GM12801 (cell line): Measurements from ENCODE around the gene PYM1.

Experiments used
- CTCF ChIP-seq: IDR thresholded peaks from one replicate; pipeline ENCODE4 v1.5.1; 2011; ENCODE audit warnings: control low read depth; ENCODE audit not compliant: insufficient read length; ENCODE audit errors: extremely low read depth

The PYM1 gene

GRCh38 chr12:55955800-55956508, 28.3 kb upstream of the PYM1 start:
- TF ChIP-seq CTCF, result no peak

GRCh38 chr12:55955344-55955743, 27.6 kb upstream of the PYM1 start:
- no peak for TF ChIP-seq CTCF

DNA sequence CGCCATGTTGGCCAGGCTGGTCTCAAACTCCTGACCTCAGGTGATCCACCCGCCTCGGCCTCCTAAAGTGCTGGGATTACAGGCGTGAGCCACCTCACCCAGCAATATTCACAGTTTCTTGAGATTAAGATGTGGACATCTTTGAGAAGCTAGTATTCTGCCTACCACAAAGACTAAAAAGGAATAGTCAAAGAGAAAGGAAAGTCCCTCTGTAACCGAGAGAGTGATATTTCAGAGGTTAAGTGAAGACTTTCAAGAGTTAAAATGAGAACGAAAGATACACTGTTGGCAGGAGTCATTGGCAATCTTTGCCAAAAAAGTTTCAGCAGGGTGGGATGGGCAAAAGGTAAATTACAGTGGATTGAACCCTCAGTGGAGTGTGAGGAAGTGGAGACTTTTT, 18.9 kb upstream of the PYM1 start:
- no peak for TF ChIP-seq CTCF

- TF ChIP-seq CTCF, result no peak
Observed at GRCh38 chr12:55942577-55943136, 15.0 kb upstream of the PYM1 start.

GRCh38 chr12:55942055-55942454, 14.4 kb upstream of the PYM1 start:
- no peak for TF ChIP-seq CTCF

DNA sequence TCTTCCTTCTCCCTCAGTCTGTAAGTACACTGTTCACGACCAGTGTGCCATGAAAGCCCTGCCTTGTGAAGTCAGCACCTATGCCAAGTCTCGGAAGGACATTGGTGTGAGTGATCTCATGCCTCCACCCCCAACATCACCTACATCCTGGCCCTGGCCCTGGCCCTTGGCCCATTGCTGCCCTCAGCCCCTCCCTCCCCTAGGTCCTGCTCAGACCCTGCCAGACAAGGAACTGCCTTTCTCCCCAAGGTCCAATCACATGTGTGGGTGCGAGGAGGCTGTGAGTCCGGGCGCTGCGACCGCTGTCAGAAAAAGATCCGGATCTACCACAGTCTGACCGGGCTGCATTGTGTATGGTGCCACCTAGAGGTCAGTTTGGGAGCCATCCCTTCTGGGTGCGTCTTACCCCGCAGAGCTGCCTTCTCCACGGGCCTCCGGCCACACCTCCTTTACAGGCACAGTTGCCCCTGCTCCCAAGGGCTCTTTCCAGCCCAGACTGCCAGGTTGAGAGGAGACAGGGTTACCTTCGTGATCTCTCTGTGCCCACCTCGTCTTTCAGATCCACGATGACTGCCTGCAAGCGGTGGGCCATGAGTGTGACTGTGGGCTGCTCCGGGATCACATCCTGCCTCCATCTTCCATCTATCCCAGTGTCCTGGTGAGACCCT, 12.5 kb upstream of the PYM1 start:
- peak; percentile 24 for TF ChIP-seq CTCF

DNA sequence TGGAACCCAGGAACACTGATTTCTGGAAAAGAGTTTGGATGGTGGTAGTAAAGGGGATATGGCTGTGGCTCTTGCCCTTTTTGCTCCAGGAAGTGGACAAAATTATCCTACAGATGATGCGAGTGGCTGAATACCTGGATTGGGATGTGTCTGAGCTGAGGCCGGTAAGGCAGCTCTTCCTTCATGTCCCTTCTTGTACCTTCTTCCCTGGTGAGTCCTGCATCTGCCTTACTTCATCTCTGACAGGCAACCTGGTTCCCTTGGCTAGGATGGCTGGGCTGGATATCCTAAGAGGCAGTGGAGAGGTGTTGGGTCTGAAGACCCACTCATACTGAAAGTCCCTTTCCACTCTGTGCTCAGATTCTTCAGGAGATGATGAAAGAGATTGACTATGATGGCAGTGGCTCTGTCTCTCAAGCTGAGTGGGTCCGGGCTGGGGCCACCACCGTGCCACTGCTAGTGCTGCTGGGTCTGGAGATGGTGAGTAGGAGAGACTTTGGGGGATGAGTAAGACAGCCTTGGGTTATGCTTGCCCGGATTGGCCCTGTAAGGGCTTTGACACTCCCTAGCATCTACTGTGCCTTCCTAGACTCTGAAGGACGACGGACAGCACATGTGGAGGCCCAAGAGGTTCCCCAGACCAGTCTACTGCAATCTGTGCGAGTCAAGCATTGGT, 11.3 kb upstream of the PYM1 start:
- TF ChIP-seq CTCF, result no peak
